ENCODE data around the gene OLFML2A.

DNA sequence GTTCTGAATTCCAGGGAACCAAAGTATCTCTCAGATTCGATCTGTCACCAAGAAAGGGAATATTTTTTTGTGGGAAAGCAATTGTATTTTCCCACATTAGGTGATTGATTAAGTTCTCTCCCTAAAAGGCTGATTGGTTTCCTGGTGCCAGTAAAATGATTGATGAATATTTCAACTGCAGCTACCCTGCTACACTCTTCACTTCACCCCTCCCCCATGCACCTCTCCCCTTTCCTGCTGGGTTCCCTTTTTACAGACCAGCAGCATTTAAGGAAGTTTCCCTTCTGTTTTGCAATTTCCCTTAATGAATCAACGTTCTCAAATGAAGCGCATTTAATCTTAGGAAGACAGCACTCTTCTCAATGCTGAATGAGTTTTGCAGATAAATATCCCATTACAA lies 18.9 kb upstream of the OLFML2A start:
- TF ChIP-seq, protein P1, sequence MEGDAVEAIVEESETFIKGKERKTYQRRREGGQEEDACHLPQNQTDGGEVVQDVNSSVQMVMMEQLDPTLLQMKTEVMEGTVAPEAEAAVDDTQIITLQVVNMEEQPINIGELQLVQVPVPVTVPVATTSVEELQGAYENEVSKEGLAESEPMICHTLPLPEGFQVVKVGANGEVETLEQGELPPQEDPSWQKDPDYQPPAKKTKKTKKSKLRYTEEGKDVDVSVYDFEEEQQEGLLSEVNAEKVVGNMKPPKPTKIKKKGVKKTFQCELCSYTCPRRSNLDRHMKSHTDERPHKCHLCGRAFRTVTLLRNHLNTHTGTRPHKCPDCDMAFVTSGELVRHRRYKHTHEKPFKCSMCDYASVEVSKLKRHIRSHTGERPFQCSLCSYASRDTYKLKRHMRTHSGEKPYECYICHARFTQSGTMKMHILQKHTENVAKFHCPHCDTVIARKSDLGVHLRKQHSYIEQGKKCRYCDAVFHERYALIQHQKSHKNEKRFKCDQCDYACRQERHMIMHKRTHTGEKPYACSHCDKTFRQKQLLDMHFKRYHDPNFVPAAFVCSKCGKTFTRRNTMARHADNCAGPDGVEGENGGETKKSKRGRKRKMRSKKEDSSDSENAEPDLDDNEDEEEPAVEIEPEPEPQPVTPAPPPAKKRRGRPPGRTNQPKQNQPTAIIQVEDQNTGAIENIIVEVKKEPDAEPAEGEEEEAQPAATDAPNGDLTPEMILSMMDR (conservative IDR thresholded peaks at IDR 0.05 in 1 of 2, IDR thresholded peaks at IDR 0.05 in 1 of 2; ENCODE audit: low read depth in 1 of 2, low read length in 2 of 2): no peak
- no peak for TF ChIP-seq EZH2 (IDR thresholded peaks at IDR 0.05; ENCODE audit: low read length, missing control alignments)

Measured in fibroblast of lung (primary cell).